Measurements from ENCODE around the gene SBK2. TPM values are rescaled to one million over a fixed set of nuclear protein-coding genes. Genes with fewer than 3 reads are reported as not detected.

Gene SBK2
- total and polyA plus RNA-seq, 2 donors (not counting 3 experiments of a cell fraction or from before 2014, with no cell fraction given) = not detected

DNA sequence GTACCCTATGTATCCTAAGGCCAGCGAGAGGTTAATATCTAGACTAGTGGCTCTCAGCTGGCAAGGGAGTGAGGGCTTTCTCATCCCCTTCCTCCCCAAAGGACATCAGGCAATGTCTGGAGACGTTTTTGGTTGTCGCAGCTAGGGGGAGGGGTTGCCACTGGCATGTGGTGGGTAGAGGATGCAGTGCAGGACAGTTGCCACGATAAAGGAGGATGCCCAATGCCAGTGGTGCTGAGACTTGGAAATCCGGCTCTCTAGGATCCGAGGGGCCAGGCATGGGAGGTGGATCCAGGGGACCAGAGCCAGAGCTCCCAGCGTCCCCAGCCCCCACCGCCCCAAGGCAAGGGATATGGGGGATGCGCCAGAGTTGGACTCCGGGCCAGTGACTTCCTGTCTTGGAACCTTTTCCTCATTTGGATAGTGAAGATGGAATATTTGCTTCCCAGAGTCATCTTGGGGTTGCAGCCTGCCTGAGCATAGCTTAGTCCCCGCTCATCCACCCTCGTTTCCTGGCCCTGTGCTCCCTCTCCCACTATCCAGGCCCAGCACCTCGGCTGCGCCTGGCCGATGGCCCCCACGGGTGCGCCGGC, 43.8 kb downstream of the SBK2 start:
- DNase-seq (ENCODE audit: low read depth, low spot score) (no peak), FAIRE-seq (no peak)
- Histone ChIP-seq H3K9me1 (replicated peaks; ENCODE audit: control insufficient read depth, extremely low read depth, insufficient read depth, low read length) (no peaks in the 10 kb centered on the region), H3K4me1 (ENCODE audit: control insufficient read depth, extremely low read depth, insufficient read depth, low read length) (peaks cover 3% of the 10 kb centered on the region), H3K9ac (replicated peaks; ENCODE audit: extremely low read depth, insufficient read depth, low read length) (no peak overlapping the region), H3K27ac (ENCODE audit: insufficient read depth, low read depth, low read length) (no peak overlapping the region), H3K4me2 (ENCODE audit: insufficient read depth, low read length) (no peak overlapping the region), H4K20me1 (replicated peaks; ENCODE audit: control insufficient read depth, extremely low read depth, insufficient read depth, low read length) (no peaks in the 10 kb centered on the region), H3K36me3 (ENCODE audit: control insufficient read depth in 2 of 2, extremely low read depth in 1 of 2, insufficient read depth in 2 of 2, low read length in 2 of 2) (no peaks in the 10 kb centered on the region), H3K4me3 (replicated peaks in 1 of 3; ENCODE audit: insufficient read depth in 1 of 3, low read depth in 1 of 3, low read length in 3 of 3) (no peak overlapping the region), H3K79me2 (ENCODE audit: control insufficient read depth, insufficient read depth, low read length) (no peaks in the 10 kb centered on the region), H2AFZ (ENCODE audit: low read depth, low read length) (no peak overlapping the region), H3K9me3 (replicated peaks; ENCODE audit: control insufficient read depth, insufficient read depth, low read length) (no peaks in the 10 kb centered on the region), H3K27me3 (ENCODE audit: control insufficient read depth in 2 of 2, insufficient read depth in 2 of 2, low read length in 2 of 2) (no peaks in the 10 kb centered on the region)
- no TSS peak for BruUV-seq (replicated peaks)
- dilution Hi-C loops (cut with MboI; ENCODE audit: extremely low pct_ligation_motif_present, low sequenced_read_pairs) (no loop called here), intact Hi-C loops (cut with micrococcal nuclease) (no loop called here)
- ChIA-PET CTCF (interaction anchor here (3.2 to 5.5 kb wide), 2 partner anchors 11 to 25 kb away, joined by 17 to 38 read pairs; no protein-coding TSS in a partner anchor), POLR2A (no interaction called here)
- TF ChIP-seq JUN (IDR thresholded peaks at IDR 0.05; ENCODE audit: borderline replicate concordance, insufficient read depth, insufficient read length, low read depth) = no peak
- no peak for TF ChIP-seq CTCF (IDR thresholded peaks at IDR 0.05; ENCODE audit: extremely low read depth in 1 of 2, insufficient read depth in 1 of 2, low read depth in 1 of 2, low read length in 2 of 2)
- TF ChIP-seq MYC (IDR thresholded peaks at IDR 0.05; ENCODE audit: low read depth, low read length) = no peak
- no peak for TF ChIP-seq POLR2A (IDR thresholded peaks at IDR 0.05; ENCODE audit: low read depth, low read length)
- no peak for TF ChIP-seq FOS (IDR thresholded peaks at IDR 0.05; ENCODE audit: borderline replicate concordance, insufficient read depth, low read length)
- no peak for TF ChIP-seq MAX (IDR thresholded peaks at IDR 0.05; ENCODE audit: insufficient read depth, insufficient read length)
- no peak for TF ChIP-seq POLR2AphosphoS5 (IDR thresholded peaks at IDR 0.05; ENCODE audit: insufficient read depth, low read depth, low read length)
- no peak for TF ChIP-seq EZH2 (IDR thresholded peaks at IDR 0.05; ENCODE audit: borderline replicate concordance, low read depth, low read length, severe bottlenecking)
- TF ChIP-seq GATA2 (IDR thresholded peaks at IDR 0.05; ENCODE audit: insufficient read depth, insufficient read length, low read depth, low read length) = no peak

Measured in endothelial cell of umbilical vein (primary cell).